Left colon (tissue), 2 donors: ENCODE results near the gene LKAAEAR1. TPM values are rescaled to one million over a fixed set of nuclear protein-coding genes. Genes with fewer than 3 reads are reported as not detected.

Source experiments
- ATAC-seq: fragments of 200-7000 bp; cut with Tn5 transposase; one replicate; pipeline ENCODE4 v1.9.1; 2020; ENCODE audit warnings: mild to moderate bottlenecking, moderate library complexity
- DNase-seq, 2 donors: peaks; one replicate each; pipeline ENCODE4 v3.0.0-alpha.2; 2020
- intact Hi-C, 2 donors: fragments of 100-400 bp; cut with DNase I in 1 of 2; cut with micrococcal nuclease in 1 of 2; formaldehyde crosslinking; loops; one replicate each; pipeline versions ENCODE4 v1.11.2 to v1.14.0; 2022; cut with DNase I, micrococcal nuclease
- total RNA-seq, 2 donors: library from RNA; stranded (reverse); fragmentation: NEBNext Ultra II Directional; extraction: Animal tissue kit (Norgen Biotek cat#: 25700); gene quantifications; one replicate each; pipeline ENCODE4 v1.2.1, GENCODE V29; 2021
- donor health status: DM: no; HTN: no; CAD: no.
- donor health status: DM: yes; HTN: yes; CAD: no.

Gene LKAAEAR1
- total RNA-seq, 2 donors from 2014 or later: not detected

- no peak for ATAC-seq
- no peak for DNase-seq
- intact Hi-C loops: no loop called here
Measured at GRCh38 chr20:64082820-64083377, 1.3 kb downstream of the LKAAEAR1 start.

DNA sequence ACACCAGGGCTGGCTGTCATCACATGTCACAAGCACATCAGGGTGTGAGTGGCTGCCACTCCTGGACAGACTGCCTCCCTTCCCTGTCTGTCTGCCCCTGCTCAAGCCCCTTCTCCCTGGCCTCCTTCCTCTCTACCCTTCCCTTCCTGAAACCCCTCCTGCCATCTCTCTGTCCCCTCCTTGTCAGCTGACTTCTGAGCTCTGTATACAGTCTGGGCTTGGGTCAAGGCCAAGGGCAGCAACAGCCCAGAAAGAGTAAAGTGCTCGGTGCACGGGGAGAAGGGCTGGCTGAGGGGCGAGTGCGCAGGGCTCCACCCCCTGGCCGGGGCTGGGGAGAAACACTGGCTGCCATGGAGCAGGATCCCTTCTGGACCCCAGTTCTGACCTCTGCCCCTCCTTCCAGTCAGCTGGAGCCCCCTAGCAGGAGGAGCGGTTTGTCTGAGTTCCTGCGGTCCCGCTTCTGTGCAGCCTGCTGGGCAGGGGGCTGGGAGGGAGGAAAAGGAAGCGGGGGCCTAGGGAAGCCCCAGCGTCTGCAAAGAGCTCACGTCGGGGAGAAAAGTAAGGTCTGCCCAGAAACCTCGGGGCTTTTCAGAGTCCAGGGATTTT is 2.0 kb downstream of the LKAAEAR1 start:
- intact Hi-C loops: no loop called here
- DNase-seq: no peak
- ATAC-seq: no peak

GRCh38 chr20:64081624-64081964 is 2.6 kb downstream of the LKAAEAR1 start:
- ATAC-seq (no peak), DNase-seq (no peak)
- intact Hi-C loops: no loop called here

GRCh38 chr20:64080813-64081623 is 3.2 kb downstream of the LKAAEAR1 start:
- intact Hi-C loops: no loop called here
- ATAC-seq: no peak
- DNase-seq: no peak

DNA sequence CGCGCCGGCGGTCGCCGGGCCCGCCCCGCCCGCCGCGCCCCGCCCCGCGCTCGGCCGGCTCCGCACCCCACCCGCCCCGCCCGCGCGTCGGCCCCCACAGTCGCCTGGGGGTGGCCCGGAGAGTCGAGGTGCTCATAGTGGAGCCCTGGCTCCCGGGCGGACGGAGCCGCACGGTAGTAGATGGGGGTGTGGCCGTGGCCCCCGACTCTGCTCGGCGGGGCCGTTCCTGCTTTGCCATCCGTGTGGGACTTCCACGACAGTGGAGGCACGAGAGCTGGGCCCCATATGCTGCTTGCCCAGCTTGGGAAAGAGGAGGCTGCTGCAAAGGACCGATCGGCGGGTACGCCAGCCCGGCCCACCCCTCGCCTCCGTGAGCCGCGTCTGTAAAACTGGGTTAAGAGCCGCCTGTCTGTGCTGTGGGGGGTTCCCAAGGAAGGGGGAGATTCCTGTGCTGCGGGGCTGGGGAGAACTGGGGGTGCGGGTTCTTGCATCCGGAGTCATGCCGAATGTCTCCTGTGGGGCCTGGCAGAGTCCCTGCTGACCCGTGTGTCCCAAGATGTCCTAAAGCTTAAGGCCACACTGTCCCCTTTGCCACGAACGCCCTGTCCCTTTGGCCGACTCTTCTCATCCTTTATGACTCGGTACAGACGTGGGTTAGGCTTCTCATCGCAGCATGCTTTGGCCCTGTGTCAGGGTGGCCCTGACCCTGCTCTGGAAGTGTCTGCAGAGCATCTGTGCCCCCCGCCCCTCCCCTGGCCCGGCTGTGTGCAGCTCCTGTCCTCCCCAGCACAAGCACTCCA is 4.0 kb downstream of the LKAAEAR1 start, which contains the start of gene OPRL1:
Gene OPRL1 (plus strand): TSS at position 70 of the 800 bp plus-strand sequence. CDS start 12,639 bp downstream, outside the sequence.
- no peak for ATAC-seq
- no peak for DNase-seq
- intact Hi-C loops: no loop called here

DNA sequence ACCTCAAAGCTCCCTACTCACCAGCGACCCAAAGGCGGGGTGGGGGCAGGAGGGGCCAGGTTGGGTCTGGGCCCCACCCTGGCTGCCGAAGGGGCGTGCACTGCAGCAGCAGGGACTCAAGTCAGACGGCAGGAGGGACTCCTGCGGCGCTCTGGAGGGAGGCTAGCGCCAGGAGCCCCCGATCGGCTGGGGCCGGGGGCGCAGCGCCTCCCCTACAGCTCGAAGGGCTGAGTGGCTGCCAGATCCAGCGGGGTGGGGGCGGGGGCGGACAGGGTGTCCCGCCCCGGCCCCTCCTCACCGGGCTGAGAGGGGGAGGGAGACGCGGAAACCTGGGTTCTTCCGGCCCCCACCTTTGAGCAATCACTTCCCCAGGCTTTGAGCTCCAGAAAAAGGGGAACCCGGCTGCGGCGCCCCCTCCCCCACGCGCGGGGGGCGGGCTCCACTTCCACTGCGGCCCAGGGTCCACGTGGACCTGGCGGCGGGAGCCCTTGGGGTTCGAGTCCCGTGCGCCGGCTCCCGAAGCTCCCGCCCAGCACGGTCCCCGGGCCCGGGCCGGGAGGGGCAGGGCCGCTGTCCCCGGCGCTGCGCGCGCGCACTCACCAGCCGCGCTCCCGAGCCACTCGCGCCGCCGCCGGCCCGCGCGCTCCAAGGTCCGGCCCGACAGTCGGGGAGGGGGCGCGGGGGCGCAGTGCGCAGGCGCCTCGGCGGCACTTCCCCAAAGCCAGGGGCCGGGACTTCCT is 4.8 kb downstream of the LKAAEAR1 start, which contains the start of gene RGS19:
Gene RGS19 (minus strand): TSS at position 246 of the 740 bp plus-strand sequence. CDS start 2,632 bp downstream, outside the sequence.
- ATAC-seq (peak; percentile 59), DNase-seq (peak; percentile 59 to 77)
- intact Hi-C loops: no loop called here

DNA sequence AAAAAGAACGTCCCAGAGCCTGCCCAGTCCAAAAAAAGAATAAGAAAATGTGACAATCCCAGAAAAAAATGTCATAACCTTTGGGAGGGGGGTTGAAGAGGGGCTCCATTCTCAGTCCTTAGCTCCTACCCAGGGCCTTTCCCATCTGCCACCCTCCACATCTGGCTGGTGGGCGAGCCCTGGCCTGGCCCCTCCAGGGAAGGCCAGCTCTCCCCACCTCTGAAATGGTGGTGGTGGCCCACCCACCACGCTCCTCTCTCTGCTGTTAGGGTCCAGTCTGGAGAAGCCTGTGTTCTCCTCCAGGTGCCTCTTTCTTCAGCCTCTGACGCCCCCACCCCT is 5.3 kb downstream of the LKAAEAR1 start:
- ATAC-seq (no peak), DNase-seq (no peak)

DNA sequence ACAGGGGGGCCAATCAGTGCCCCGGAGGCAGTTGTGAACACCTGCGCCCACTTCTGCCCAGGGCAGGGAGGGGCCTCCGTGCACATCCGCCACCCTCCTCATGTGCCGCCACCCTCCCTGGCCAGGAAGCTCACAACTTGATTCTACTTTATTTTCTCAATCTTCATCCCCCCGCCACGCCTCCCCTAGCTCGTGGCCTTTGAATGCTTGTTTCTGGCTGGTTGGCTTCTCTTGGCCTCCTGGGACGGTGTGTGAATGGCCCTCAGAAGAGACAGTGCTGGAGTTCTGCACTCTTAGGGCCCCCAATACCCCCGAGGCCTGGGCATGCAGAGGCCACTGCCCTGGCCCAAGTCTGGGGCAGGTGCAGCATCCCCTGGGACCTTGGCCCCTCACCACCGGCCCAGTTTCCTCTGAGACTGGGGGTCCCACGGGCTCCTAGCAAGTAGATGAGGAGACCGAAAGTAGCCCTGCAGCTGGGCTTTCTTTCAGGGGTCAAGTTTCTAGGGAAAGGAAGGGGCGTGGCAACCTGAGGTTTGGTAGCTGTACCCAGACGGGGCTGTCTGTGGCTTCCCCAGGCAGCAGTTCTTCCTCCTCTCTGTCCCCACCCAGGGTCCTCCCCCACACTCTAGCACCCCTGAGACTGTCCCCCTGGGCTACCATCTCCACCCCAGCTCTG is 6.2 kb downstream of the LKAAEAR1 start:
- DNase-seq (peak; percentile 62 to 66), ATAC-seq (no peak)
- intact Hi-C loops: no loop called here

More for the DNA sequence above, 5.3 kb downstream of the LKAAEAR1 start:
- intact Hi-C loops: no loop called here

DNA sequence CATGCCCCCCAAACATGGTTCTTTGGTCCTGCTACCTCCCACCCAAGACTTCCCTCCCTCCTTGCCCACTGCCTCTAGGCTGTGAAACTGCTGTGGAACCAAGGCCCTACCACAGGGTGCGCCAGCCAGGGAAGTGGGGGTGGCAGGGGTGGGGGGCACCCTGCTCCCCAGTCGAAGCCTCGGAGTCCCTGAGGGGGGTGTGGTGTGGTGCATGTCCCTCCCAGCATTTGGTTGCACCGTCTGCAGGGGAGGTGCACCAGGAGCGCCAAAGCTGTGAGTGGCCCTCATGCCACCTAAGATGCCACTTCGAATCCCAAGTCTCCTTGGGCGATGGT is 6.7 kb downstream of the LKAAEAR1 start:
- DNase-seq: no peak
- intact Hi-C loops: no loop called here
- no peak for ATAC-seq

DNA sequence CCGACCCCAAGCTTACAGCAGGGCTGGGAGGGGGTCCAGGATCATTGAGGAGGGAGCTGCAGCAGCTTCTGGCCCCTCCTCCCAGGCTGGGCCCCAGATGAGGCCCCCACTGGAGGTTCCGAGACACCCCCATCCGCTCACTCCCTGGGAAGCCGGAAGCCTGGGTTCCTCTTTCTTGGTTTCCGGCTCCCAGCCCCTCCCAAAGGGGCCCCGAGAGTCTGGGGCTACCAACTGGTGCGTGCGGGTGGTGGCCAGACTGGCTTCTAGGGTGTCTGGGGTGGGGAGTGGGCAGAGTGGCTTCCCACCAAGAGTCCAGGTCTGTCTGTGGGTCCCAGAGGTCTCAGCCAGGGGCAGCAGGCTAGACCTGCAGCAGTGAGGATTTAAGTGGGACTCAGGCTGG is 7.1 kb downstream of the LKAAEAR1 start:
- ATAC-seq (peak; percentile 6), DNase-seq (peak in 1 of 2 donors; percentile 52)
- intact Hi-C loops: no loop called here

- intact Hi-C loops: no loop called here
- DNase-seq: no peak
- no peak for ATAC-seq
Measured at GRCh38 chr20:64076061-64076997, 7.9 kb downstream of the LKAAEAR1 start.

- DNase-seq (no peak), ATAC-seq (no peak)
- intact Hi-C loops: no loop called here
Measured at GRCh38 chr20:64075556-64075955, 8.6 kb downstream of the LKAAEAR1 start.

- no peak for DNase-seq
- intact Hi-C loops: no loop called here
- no peak for ATAC-seq
Measured at GRCh38 chr20:64074963-64075362, 9.2 kb downstream of the LKAAEAR1 start.

- intact Hi-C loops: no loop called here
- DNase-seq (no peak), ATAC-seq (no peak)
Measured at GRCh38 chr20:64074184-64074789, 9.9 kb downstream of the LKAAEAR1 start.

DNA sequence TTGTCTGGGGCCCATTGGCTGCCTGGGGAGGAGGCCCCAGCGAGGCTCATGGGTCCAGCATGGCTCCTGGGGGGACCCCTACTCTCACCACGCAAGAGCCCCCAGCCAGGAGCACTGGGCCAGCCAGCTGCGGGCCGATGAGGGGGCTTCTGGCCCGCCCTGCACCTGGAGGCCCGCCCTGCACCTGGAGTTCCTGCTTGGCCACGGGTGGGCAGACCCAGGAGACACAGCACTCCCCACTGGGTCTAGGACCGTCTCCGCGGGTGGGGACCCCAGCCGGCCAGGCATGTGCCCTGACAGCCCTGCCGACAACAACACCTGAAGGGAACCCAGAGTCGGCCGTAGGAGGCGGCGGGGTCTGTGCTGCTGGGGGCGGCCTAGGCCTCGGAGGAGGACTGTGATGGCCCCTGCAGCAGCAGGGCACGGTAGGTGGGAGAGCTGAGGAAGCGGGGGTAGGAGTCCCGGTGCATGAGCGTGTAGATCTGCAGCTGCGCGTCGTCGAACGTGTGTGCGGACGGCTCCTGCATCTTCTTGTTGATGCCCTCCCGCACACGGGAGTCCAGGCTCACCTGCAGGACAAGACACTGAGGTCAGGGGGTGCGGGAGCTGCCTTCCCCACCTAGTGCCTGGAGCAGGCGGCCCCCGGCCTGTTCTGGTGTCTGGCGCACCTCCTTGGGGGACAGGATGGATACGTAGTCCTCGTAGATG is 10.6 kb downstream of the LKAAEAR1 start:
- intact Hi-C loops: no loop called here
- ATAC-seq (no peak), DNase-seq (no peak)

GRCh38 chr20:64072498-64073063 is 11.6 kb downstream of the LKAAEAR1 start:
- ATAC-seq (no peak), DNase-seq (no peak)
- intact Hi-C loops: no loop called here
